Prostate gland (tissue), 2 donors: ENCODE measurements around the gene NKAIN4.

ENCODE experiments used
- POLR2A ChIP-seq: fragments of 450-650 bp; IDR thresholded peaks from one replicate; pipeline ENCODE4 v1.6.1; 2016; ENCODE audit warnings: antibody characterized with exemption, mild to moderate bottlenecking
- TF ChIP-seq, protein P1 (sequence below), 4 experiments: fragments of 200-600 bp in 2 of 4; fragments of 450-650 bp in 2 of 4; sonication (generic) in 2 of 4; IDR thresholded peaks; 1 replicate in 3 of 4; 2 replicates in 1 of 4; pipeline ENCODE4 v1.5.1; 2016 to 2019; ENCODE audit warnings: antibody characterized with exemption in 4 of 4, mild to moderate bottlenecking in 2 of 4, moderate library complexity in 2 of 4

DNA sequence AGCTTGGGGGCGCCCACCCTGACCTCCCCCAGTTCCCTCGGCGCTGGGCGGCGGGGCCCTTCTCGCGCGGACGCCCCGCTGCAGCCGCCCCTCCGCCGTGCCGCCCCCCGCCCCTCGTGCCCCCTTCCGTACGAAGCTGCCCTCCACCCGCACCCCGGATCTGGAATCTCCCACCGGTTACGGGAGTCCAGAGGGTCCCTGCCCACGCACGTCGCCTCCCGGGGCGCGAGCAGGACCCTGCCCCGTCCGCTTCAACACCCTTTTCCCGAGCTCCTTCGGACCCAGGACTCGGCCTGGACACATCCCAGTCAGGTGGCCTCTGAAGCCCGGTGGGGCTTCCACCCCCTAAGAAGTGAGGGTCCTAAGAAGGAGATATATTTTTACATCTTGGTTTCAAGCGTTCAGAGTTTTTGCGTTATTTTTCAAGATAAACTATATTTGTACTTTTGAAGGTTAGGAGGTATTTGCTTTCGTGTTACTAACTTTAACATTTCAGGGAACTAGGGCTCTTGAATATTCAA, 18.9 kb upstream of the NKAIN4 start:
- TF ChIP-seq, protein P1, sequence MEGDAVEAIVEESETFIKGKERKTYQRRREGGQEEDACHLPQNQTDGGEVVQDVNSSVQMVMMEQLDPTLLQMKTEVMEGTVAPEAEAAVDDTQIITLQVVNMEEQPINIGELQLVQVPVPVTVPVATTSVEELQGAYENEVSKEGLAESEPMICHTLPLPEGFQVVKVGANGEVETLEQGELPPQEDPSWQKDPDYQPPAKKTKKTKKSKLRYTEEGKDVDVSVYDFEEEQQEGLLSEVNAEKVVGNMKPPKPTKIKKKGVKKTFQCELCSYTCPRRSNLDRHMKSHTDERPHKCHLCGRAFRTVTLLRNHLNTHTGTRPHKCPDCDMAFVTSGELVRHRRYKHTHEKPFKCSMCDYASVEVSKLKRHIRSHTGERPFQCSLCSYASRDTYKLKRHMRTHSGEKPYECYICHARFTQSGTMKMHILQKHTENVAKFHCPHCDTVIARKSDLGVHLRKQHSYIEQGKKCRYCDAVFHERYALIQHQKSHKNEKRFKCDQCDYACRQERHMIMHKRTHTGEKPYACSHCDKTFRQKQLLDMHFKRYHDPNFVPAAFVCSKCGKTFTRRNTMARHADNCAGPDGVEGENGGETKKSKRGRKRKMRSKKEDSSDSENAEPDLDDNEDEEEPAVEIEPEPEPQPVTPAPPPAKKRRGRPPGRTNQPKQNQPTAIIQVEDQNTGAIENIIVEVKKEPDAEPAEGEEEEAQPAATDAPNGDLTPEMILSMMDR (IDR thresholded peaks at IDR 0.05) = no peak
- no peak for TF ChIP-seq POLR2A
